ENCODE results near the gene SF3B5. TPM values are rescaled to one million over a fixed set of nuclear protein-coding genes. Genes with fewer than 3 reads are reported as not detected.

Gene SF3B5
- total and polyA plus RNA-seq, 12 donors, result 84.2 to 333 (median 120) TPM

DNA sequence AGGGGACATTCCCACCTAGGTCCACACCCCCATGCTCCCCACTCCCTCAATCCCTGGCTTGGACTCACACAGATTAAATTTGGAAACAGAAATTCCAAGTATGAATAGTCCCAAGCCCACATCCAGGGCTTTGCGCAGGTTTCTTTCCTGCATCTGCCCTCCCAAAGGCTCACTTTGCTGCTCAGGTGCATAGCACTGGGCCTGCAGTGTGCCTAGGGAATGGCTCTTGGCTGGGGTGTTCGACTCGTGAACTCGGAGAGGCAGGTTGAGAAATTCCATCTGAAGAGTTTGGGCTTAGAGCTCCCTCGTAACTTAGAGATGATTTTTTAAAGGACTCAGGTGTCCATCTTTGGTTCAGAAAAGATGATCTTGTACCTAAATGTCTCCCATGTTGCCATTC lies 14.8 kb upstream of the SF3B5 start:
- Histone ChIP-seq H3K4me1 (peaks cover 0 to 2% (median 0%) of the 10 kb centered on the region in 9 donors), H3K9me3 (no peaks in the 10 kb centered on the region), H3K36me3 (no peaks in the 10 kb centered on the region), H3K4me3 (no peak overlapping the region), H3K27me3 (no peaks in the 10 kb centered on the region), H3K27ac (no peak overlapping the region)
- no peak for ATAC-seq
- TF ChIP-seq, protein P1, sequence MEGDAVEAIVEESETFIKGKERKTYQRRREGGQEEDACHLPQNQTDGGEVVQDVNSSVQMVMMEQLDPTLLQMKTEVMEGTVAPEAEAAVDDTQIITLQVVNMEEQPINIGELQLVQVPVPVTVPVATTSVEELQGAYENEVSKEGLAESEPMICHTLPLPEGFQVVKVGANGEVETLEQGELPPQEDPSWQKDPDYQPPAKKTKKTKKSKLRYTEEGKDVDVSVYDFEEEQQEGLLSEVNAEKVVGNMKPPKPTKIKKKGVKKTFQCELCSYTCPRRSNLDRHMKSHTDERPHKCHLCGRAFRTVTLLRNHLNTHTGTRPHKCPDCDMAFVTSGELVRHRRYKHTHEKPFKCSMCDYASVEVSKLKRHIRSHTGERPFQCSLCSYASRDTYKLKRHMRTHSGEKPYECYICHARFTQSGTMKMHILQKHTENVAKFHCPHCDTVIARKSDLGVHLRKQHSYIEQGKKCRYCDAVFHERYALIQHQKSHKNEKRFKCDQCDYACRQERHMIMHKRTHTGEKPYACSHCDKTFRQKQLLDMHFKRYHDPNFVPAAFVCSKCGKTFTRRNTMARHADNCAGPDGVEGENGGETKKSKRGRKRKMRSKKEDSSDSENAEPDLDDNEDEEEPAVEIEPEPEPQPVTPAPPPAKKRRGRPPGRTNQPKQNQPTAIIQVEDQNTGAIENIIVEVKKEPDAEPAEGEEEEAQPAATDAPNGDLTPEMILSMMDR (IDR thresholded peaks at IDR 0.05), result no peak
- intact Hi-C loops (cut with DNase I), result loop anchor here in 1 of 10 donors (5.0 kb wide), 1 partner anchor 107 kb away; no protein-coding TSS in a partner anchor
- no peak for DNase-seq
- WGBS, 2 donors, result 82 to 88% methylated on average over 5 of the region's 5 CpGs

- DNase-seq, result no peak
Observed at GRCh38 chr6:144106206-144106605, 10.8 kb upstream of the SF3B5 start.

DNA sequence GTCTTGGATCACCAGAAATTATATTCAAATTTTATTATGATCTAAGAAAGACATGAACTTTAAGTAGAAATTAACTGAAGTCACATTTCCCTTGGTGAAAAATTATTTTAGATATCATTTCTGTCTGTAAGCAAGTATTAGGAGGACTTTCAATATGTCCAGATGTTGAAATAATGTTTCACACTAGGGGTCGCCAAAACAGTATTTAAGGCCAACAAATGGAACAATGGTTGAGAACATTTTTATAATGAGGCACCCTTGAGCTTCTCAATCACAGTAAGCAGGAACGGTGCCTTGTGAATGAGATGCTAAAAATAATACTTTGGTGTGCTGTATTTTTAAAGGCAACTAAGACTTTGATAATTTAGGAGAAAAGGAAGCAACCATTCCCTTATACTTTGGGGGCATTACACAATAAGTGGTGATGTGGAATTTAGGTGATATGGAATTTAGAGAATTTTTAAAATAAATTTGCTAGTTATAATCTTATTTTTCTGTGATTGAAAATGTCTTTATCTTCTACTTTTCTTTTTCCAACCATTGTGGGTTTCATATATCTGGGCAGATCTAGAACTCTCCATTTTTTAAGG lies 9.6 kb upstream of the SF3B5 start:
- ATAC-seq, result peak; percentile 57 to 91 (median 87)
- intact Hi-C loops (cut with DNase I), result loop anchor here (1.0 to 10.0 kb wide), 14 partner anchors 42 to 480 kb away; partner anchors contain the start of genes UTRN (in 3 of the 10) and STX11 (in 2 of the 10)
- DNase-seq, result peak in 1 of 2 donors; percentile 74
- no peaks in the 10 kb centered on the region for H3K9me3 ChIP-seq
- H3K4me3 ChIP-seq, result no peak overlapping the region
- 0 to 2% methylated on average over 2 of the region's 2 CpGs for WGBS, 2 donors
- H3K27me3 ChIP-seq, result no peaks in the 10 kb centered on the region
- TF ChIP-seq, protein P1 (IDR thresholded peaks at IDR 0.05), result peak; percentile 48 to 87 (median 72)
- no peak overlapping the region for H3K27ac ChIP-seq
- H3K36me3 ChIP-seq, result no peaks in the 10 kb centered on the region
- H3K4me1 ChIP-seq, result peaks cover 0 to 6% (median 0%) of the 10 kb centered on the region in 9 donors

More at GRCh38 chr6:144106206-144106605, 10.8 kb upstream of the SF3B5 start:
- Histone ChIP-seq H3K27ac (no peak overlapping the region), H3K27me3 (no peaks in the 10 kb centered on the region), H3K9me3 (no peaks in the 10 kb centered on the region), H3K4me1 (peaks cover 0 to 6% (median 0%) of the 10 kb centered on the region in 9 donors), H3K4me3 (no peak overlapping the region), H3K36me3 (no peaks in the 10 kb centered on the region)
- ATAC-seq, result no peak
- TF ChIP-seq, protein P1 (IDR thresholded peaks at IDR 0.05), result no peak
- 30 to 40% methylated on average over 1 of the region's 1 CpG for WGBS, 2 donors
- intact Hi-C loops (cut with DNase I), result loop anchor here in 9 of 10 donors (2.0 to 10.0 kb wide), 9 partner anchors 41 to 479 kb away; partner anchors contain the start of genes STX11 (in 2 of the 9) and UTRN (in 2 of the 9)

DNA sequence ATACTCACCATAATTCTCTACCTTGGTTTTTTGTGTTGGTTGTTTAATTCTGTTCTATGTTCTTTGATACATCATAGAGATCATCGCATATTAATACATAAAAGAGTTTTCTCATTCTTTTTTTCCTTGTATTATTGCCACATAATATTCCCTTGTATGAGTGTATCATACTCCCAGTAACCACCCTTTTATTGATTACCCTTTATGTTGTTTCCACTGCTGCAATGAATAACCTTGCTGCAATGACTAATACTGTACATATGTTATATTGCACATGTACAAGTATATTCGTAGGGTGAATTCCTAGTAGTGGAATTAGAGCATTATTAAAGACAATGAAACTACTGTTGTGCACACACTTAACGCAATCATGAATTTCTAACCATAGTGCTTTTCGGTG lies 9.1 kb upstream of the SF3B5 start:
- intact Hi-C loops (cut with DNase I), result loop anchor here in 9 of 10 donors (2.0 to 10.0 kb wide), 9 partner anchors 112 to 480 kb away; partner anchors contain the start of gene UTRN (in 3 of the 9)
- H3K27me3 ChIP-seq, result no peaks in the 10 kb centered on the region
- no peak overlapping the region for H3K27ac ChIP-seq
- H3K4me3 ChIP-seq, result no peak overlapping the region
- 48 to 49% methylated on average over 4 of the region's 4 CpGs for WGBS, 2 donors
- no peak for DNase-seq
- no peaks in the 10 kb centered on the region for H3K36me3 ChIP-seq
- H3K4me1 ChIP-seq, result peaks cover 0 to 6% (median 0%) of the 10 kb centered on the region in 9 donors
- no peak for ATAC-seq
- TF ChIP-seq, protein P1 (IDR thresholded peaks at IDR 0.05), result no peak
- no peaks in the 10 kb centered on the region for H3K9me3 ChIP-seq
